Upper lobe of right lung (tissue), 1 donor: ENCODE results near the gene PPP1R14C. TPM values are rescaled to one million over a fixed set of nuclear protein-coding genes. Genes with fewer than 3 reads are reported as not detected.
A peak's percentile ranks its signal among the peaks of the same experiment; 100 is the strongest.
"Not testable (repeated sequence)": the region's sequence is repeated elsewhere in the genome, so short reads cannot be mapped to it uniquely, and the experiment has no call there.

Source experiments
- ATAC-seq: fragments of 200-7000 bp; cut with Tn5 transposase; one replicate; pipeline ENCODE4 v1.9.1; 2020; ENCODE audit warnings: mild to moderate bottlenecking, moderate library complexity
- DNase-seq: peaks from one replicate; pipeline ENCODE4 v3.0.0-alpha.2; 2020
- H3K27ac ChIP-seq: fragments of 200-600 bp; one replicate; pipeline ENCODE4 v1.8.0; 2022
- H3K27me3 ChIP-seq: fragments of 200-600 bp; one replicate; pipeline ENCODE4 v1.8.0; 2022; ENCODE audit warnings: mild to moderate bottlenecking
- H3K36me3 ChIP-seq: fragments of 200-600 bp; one replicate; pipeline ENCODE4 v1.8.0; 2022
- H3K4me1 ChIP-seq: fragments of 200-600 bp; one replicate; pipeline ENCODE4 v1.8.0; 2022
- H3K4me3 ChIP-seq: fragments of 200-600 bp; one replicate; pipeline ENCODE4 v1.8.0; 2022; ENCODE audit warnings: mild to moderate bottlenecking
- H3K9me3 ChIP-seq: fragments of 200-600 bp; one replicate; pipeline ENCODE4 v1.8.0; 2022
- CTCF ChIP-seq: fragments of 200-600 bp; IDR thresholded peaks from one replicate; pipeline ENCODE4 v1.8.0; 2022; ENCODE audit warnings: antibody characterized with exemption
- intact Hi-C: fragments of 100-400 bp; cut with DNase I; formaldehyde crosslinking; loops from one replicate; pipeline ENCODE4 v1.11.0; 2022
- total RNA-seq: library from RNA; stranded (reverse); fragmentation: NEBNext Ultra II Directional; extraction: Animal tissue kit (Norgen Biotek cat#: 25700); gene quantifications from one replicate; pipeline ENCODE4 v1.2.1, GENCODE V29; 2021
- donor health status: DM: no; HTN: yes; CAD: no; lungs with severe emphysema.

The PPP1R14C gene
- total RNA-seq, 1 donor from 2014 or later, result 10.0 TPM

GRCh38 chr6:150184850-150185731 lies 42.2 kb downstream of the PPP1R14C start:
- H3K9me3 ChIP-seq, result no peaks in the 10 kb centered on the region
- H3K4me3 ChIP-seq, result no peak overlapping the region
- intact Hi-C loops, result no loop called here
- peak; percentile 16 for ATAC-seq
- H3K27ac ChIP-seq, result no peak overlapping the region
- DNase-seq, result no peak
- H3K36me3 ChIP-seq, result no peaks in the 10 kb centered on the region
- no peaks in the 10 kb centered on the region for H3K4me1 ChIP-seq
- TF ChIP-seq CTCF, result no peak
- H3K27me3 ChIP-seq, result no peaks in the 10 kb centered on the region

GRCh38 chr6:150185732-150186117 lies 42.9 kb downstream of the PPP1R14C start:
- Histone ChIP-seq H3K36me3 (no peaks in the 10 kb centered on the region), H3K9me3 (no peaks in the 10 kb centered on the region), H3K4me3 (no peak overlapping the region), H3K27me3 (no peaks in the 10 kb centered on the region), H3K27ac (no peak overlapping the region), H3K4me1 (no peaks in the 10 kb centered on the region)
- ATAC-seq, result peak; percentile 81
- intact Hi-C loops, result no loop called here
- no peak for TF ChIP-seq CTCF
- no peak for DNase-seq

- H3K27ac ChIP-seq, result peak overlapping the region; percentile 11
- H3K4me1 ChIP-seq, result no peaks in the 10 kb centered on the region
- ATAC-seq (peak; percentile 26), DNase-seq (no peak)
- no peaks in the 10 kb centered on the region for H3K9me3 ChIP-seq
- no peak for TF ChIP-seq CTCF
- intact Hi-C loops, result no loop called here
- H3K4me3 ChIP-seq, result no peak overlapping the region
- no peaks in the 10 kb centered on the region for H3K36me3 ChIP-seq
- H3K27me3 ChIP-seq, result no peaks in the 10 kb centered on the region
Observed at GRCh38 chr6:150186129-150186898, 43.5 kb downstream of the PPP1R14C start.

- ATAC-seq, intact Hi-C loops, H3K4me3 ChIP-seq, H3K27ac ChIP-seq, H3K4me1 ChIP-seq, H3K36me3 ChIP-seq, H3K9me3 ChIP-seq, DNase-seq, H3K27me3 ChIP-seq: not testable (repeated sequence)
Observed at GRCh38 chr6:150187433-150187832, 44.6 kb downstream of the PPP1R14C start.

GRCh38 chr6:150189122-150189521 lies 46.3 kb downstream of the PPP1R14C start:
- Histone ChIP-seq H3K36me3 (no peaks in the 10 kb centered on the region), H3K27ac (no peak overlapping the region), H3K4me1 (peaks cover 5% of the 10 kb centered on the region), H3K4me3 (no peak overlapping the region), H3K27me3 (no peaks in the 10 kb centered on the region), H3K9me3 (no peaks in the 10 kb centered on the region)
- TF ChIP-seq CTCF, result no peak
- intact Hi-C loops, result no loop called here
- ATAC-seq (no peak), DNase-seq (no peak)

- Histone ChIP-seq H3K4me3 (no peak overlapping the region), H3K36me3 (no peaks in the 10 kb centered on the region), H3K9me3 (no peaks in the 10 kb centered on the region), H3K27ac (no peak overlapping the region), H3K4me1 (peaks cover 5% of the 10 kb centered on the region), H3K27me3 (no peaks in the 10 kb centered on the region)
- no peak for TF ChIP-seq CTCF
- no peak for DNase-seq
- no peak for ATAC-seq
- intact Hi-C loops, result no loop called here
Observed at GRCh38 chr6:150191809-150192208, 49.0 kb downstream of the PPP1R14C start.
